Pancreas (tissue), 10 donors: Measurements from ENCODE around the gene CAPN5. TPM values are rescaled to one million over a fixed set of nuclear protein-coding genes. Genes with fewer than 3 reads are reported as not detected.
A peak's percentile ranks its signal among the peaks of the same experiment; 100 is the strongest.

Experiments used
- ATAC-seq, 4 donors: fragments of 200-7000 bp; cut with Tn5 transposase; one replicate each; pipeline versions ENCODE4 v1.8.0 to v1.9.1; 2020; ENCODE audit warnings: mild to moderate bottlenecking in 4 of 4, moderate library complexity in 4 of 4
- DNase-seq, 6 donors: peaks; one replicate each; pipeline ENCODE4 v3.0.0-alpha.2; 2020
- FAIRE-seq: peaks from 2 replicates; lab custom pipeline; 2012; peaks lifted over from hg19 to GRCh38; lab: Jason Lieb, UNC
- H3K27ac ChIP-seq, 4 donors: fragments of 200-600 bp; sonication (generic); 1 replicate in 3 of 4; 2 replicates in 1 of 4; pipeline versions ENCODE4 v1.5.0 to v1.8.0; 2020
- H3K27me3 ChIP-seq, 4 donors: fragments of 200-600 bp; one replicate each; pipeline ENCODE4 v1.8.0; 2021
- H3K36me3 ChIP-seq, 3 donors: fragments of 200-600 bp; sonication (generic) in 1 of 3; one replicate each; pipeline versions ENCODE4 v1.5.0 to v1.8.0; 2020 to 2021
- H3K4me1 ChIP-seq, 3 donors: fragments of 200-600 bp; one replicate each; pipeline ENCODE4 v1.8.0; 2021
- H3K4me3 ChIP-seq, 4 donors: fragments of 200-600 bp; sonication (generic) in 2 of 4; one replicate each; pipeline versions ENCODE4 v1.5.0 to v1.8.0; 2020 to 2021
- H3K9me3 ChIP-seq, 4 donors: fragments of 200-600 bp; one replicate each; pipeline ENCODE4 v1.8.0; 2021
- WGBS, 2 donors: extraction: QIAGEN DNeasy Blood & Tissue Kit; methylation state at CpG; one replicate each; pipeline ENCODE4 v1.1.7; 2013; 5-methylcytosine and 5-hydroxymethylcytosine counted together
- intact Hi-C, 3 donors: fragments of 100-400 bp; cut with DNase I; formaldehyde crosslinking; loops; one replicate each; pipeline versions ENCODE4 v1.11.1 to v1.14.2; 2022
- polyA plus RNA-seq, 2 donors: library from polyadenylated mRNA; stranded (reverse); fragments of 200-250 nt; gene quantifications; one replicate each; pipeline ENCODE4 v1.2.3, GENCODE V29; 2013
- total RNA-seq, 6 donors: library from RNA; stranded (reverse); fragmentation: NEBNext Ultra II Directional in 4 of 6; extraction: Animal tissue kit (Norgen Biotek cat#: 25700) in 4 of 6; gene quantifications; one replicate each; pipeline versions ENCODE4 v1.2.1 to v1.2.4, GENCODE V29; 2021 to 2023
- TF ChIP-seq, protein P1 (sequence below), 4 donors: fragments of 200-600 bp; sonication (generic) in 3 of 4; IDR thresholded peaks; one replicate each; pipeline versions ENCODE4 v1.5.0 to v1.8.0; 2021; ENCODE audit warnings: antibody characterized with exemption in 4 of 4
- donor health status: healthy with polysubstance abuse.
- donor health status: DM: no; HTN: no; CAD: no; lungs with moderate emphysema.
- donor health status: DM: no; HTN: no; CAD: no.
- donor health status: control.
- donor health status: control.
- donor health status: Bipolar disorder and iron deficiency.
- donor health status: DM: yes; HTN: yes; CAD: no.
- donor health status: DM: no; HTN: no; CAD: no.
- donor health status: DM: no; HTN: no; CAD: no.
- donor health status: DM: yes; HTN: yes; CAD: no.

CAPN5 gene
- total and polyA plus RNA-seq, 8 donors = 3.3 to 11.0 (median 6.1) TPM

DNA sequence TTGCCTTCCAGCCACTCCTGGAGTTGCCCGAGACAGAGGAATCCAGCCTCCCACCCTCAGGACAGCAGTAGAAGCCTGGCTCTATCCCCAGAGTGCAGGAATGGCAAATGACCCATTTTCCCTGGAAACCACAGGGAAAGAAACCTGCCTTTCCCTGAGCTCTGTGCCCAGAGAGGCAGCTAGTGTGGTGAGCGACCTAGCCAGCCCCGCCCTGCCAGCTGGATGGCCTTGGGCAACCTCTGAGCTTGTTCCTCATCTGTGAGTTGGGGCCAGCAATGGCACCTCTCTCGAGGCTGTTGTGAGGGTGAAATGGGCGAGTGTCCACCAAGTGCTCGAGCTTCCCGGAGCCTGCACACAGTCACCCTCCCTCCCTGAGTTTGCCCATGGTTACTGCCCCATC is 39.5 kb downstream of the CAPN5 start:
- H3K27me3 ChIP-seq = no peaks in the 10 kb centered on the region
- no peak overlapping the region for H3K4me3 ChIP-seq
- ATAC-seq = peak; percentile 63 to 78 (median 74)
- intact Hi-C loops = no loop called here
- DNase-seq = peak in 4 of 6 donors; percentile 50 to 71 (median 64)
- no peaks in the 10 kb centered on the region for H3K36me3 ChIP-seq
- FAIRE-seq = no peak
- WGBS, 2 donors = 55 to 57% methylated on average over 7 of the region's 7 CpGs
- H3K27ac ChIP-seq = peak overlapping the region in 1 of 4 donors; percentile 23
- H3K9me3 ChIP-seq = no peaks in the 10 kb centered on the region
- TF ChIP-seq, protein P1, sequence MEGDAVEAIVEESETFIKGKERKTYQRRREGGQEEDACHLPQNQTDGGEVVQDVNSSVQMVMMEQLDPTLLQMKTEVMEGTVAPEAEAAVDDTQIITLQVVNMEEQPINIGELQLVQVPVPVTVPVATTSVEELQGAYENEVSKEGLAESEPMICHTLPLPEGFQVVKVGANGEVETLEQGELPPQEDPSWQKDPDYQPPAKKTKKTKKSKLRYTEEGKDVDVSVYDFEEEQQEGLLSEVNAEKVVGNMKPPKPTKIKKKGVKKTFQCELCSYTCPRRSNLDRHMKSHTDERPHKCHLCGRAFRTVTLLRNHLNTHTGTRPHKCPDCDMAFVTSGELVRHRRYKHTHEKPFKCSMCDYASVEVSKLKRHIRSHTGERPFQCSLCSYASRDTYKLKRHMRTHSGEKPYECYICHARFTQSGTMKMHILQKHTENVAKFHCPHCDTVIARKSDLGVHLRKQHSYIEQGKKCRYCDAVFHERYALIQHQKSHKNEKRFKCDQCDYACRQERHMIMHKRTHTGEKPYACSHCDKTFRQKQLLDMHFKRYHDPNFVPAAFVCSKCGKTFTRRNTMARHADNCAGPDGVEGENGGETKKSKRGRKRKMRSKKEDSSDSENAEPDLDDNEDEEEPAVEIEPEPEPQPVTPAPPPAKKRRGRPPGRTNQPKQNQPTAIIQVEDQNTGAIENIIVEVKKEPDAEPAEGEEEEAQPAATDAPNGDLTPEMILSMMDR (IDR thresholded peaks at IDR 0.05) = no peak
- peaks cover 0 to 24% (median 0%) of the 10 kb centered on the region in 3 donors for H3K4me1 ChIP-seq

DNA sequence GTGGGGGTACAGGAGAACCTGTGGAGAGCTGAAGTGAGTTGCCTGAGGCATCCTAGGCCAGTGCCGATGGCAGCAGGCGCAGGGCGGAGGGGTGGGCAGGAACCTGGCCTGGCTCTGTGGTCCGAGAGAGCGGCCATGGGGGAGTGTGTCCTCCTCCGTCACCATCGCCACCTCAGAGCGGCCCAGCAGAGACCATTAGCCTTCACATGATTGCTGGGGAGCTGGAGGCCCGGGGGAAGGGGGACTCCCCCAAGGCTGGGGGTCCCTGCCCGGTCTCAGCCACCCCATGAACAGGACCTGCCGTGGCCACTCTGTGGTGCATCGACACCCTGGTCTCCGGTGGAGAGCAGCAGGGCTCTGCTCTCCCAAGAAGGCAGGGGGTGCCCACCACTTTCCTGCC is 40.0 kb downstream of the CAPN5 start:
- Histone ChIP-seq H3K36me3 (no peaks in the 10 kb centered on the region), H3K4me3 (no peak overlapping the region), H3K27me3 (no peaks in the 10 kb centered on the region), H3K27ac (peak overlapping the region in 1 of 4 donors; percentile 66), H3K4me1 (peaks cover 0 to 24% (median 0%) of the 10 kb centered on the region in 3 donors), H3K9me3 (no peaks in the 10 kb centered on the region)
- TF ChIP-seq, protein P1 (IDR thresholded peaks at IDR 0.05) = no peak
- intact Hi-C loops = no loop called here
- FAIRE-seq (no peak), DNase-seq (no peak), ATAC-seq (no peak)
- 97 to 99% methylated on average over 13 of the region's 13 CpGs for WGBS, 2 donors

DNA sequence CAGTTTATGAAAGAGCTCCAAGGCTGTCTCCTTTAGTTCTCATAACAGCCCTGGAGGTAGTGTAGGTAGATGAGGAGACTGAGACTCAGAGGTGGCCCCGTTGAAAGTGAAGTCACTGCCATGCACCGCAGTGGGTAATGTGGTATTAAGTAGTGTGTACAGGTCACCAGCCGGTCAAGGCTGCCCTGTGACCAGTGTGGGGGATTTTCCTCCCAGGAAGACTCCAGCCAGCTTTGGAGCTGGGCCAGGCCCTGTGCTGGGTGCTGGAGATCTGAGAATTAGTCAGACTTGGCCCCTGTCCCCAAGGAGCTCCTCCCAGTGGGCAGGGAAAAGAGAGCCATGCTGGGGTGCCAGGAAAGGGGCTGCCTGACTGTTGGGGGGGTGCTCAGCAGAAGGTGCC is 41.2 kb downstream of the CAPN5 start:
- TF ChIP-seq, protein P1 (IDR thresholded peaks at IDR 0.05) = no peak
- Histone ChIP-seq H3K9me3 (no peaks in the 10 kb centered on the region), H3K27me3 (no peaks in the 10 kb centered on the region), H3K36me3 (no peaks in the 10 kb centered on the region), H3K27ac (peak overlapping the region in 2 of 4 donors; percentile 57 to 66), H3K4me3 (no peak overlapping the region), H3K4me1 (peaks cover 0 to 24% (median 0%) of the 10 kb centered on the region in 3 donors)
- intact Hi-C loops = no loop called here
- FAIRE-seq = no peak
- peak; percentile 58 to 87 (median 78) for ATAC-seq
- WGBS, 2 donors = 20 to 36% methylated on average over 3 of the region's 3 CpGs
- peak in 5 of 6 donors; percentile 68 to 89 (median 85) for DNase-seq

DNA sequence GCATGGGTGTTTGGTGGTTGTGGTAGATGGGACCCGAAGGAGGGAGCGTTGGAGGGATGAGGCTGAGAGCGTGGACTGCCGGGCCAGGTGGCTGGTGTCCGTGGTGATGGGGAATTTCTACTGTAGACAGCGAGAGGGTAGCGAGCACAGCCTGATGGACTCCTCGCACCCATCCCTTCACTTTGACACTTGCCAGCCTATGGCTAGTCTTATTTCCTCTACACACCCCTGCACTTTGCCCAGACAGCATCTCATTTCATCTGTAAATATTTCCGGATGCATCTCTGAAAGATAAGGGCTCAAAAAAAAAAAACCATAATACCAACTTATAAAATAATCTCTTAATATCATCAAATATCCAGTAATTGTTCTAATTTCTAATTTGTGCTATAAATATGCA is 41.7 kb downstream of the CAPN5 start:
- 83 to 90% methylated on average over 9 of the region's 9 CpGs for WGBS, 2 donors
- DNase-seq (no peak), ATAC-seq (no peak), FAIRE-seq (no peak)
- H3K36me3 ChIP-seq = no peaks in the 10 kb centered on the region
- H3K9me3 ChIP-seq = no peaks in the 10 kb centered on the region
- no peaks in the 10 kb centered on the region for H3K27me3 ChIP-seq
- H3K27ac ChIP-seq = peak overlapping the region in 1 of 4 donors; percentile 57
- intact Hi-C loops = no loop called here
- peaks cover 0 to 24% (median 0%) of the 10 kb centered on the region in 3 donors for H3K4me1 ChIP-seq
- TF ChIP-seq, protein P1 (IDR thresholded peaks at IDR 0.05) = no peak
- no peak overlapping the region for H3K4me3 ChIP-seq

DNA sequence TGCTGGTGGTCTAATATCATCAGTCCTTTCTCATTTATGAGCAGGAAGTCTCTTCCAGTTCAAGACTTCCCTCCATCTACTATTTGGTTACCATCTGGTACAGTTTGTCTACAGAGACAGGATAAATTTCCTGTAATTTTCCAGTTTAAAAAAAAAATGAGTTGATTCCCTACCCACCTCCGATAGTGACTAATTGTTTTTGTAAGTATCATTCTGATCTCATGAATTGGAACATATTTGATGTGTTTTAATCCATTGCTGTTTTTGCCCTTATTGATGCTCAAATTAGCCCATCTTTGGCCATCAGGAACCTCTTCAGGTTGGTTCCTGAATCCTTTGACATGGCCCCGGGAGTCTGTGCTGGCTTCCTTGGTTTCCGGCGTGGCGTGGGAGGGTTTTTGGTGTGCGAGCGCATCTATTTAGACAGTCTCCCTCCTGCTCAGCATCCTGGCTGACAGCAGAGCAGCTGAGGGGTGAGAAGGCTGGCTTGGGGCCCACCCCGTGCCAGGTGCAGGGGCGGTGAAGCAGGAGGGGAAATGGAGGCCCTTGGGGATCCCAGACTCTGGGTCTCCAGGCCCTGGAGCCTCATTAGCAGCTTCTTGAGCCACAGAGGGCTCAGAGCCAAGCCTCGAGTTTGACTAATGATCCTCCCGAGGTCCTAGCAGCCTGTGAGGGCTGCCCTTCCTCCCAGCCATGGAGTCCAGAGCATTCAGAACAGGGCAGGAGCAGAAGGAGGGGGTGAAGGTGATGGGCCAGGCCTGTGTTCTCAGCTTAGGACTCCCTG is 42.7 kb downstream of the CAPN5 start:
- Histone ChIP-seq H3K4me1 (peaks cover 0 to 24% (median 0%) of the 10 kb centered on the region in 3 donors), H3K27ac (no peak overlapping the region), H3K4me3 (no peak overlapping the region), H3K27me3 (no peaks in the 10 kb centered on the region), H3K36me3 (no peaks in the 10 kb centered on the region), H3K9me3 (no peaks in the 10 kb centered on the region)
- WGBS, 2 donors = 74 to 75% methylated on average over 11 of the region's 11 CpGs
- DNase-seq (peak in 2 of 6 donors; percentile 21 to 22), FAIRE-seq (no peak), ATAC-seq (no peak)
- intact Hi-C loops = loop anchor here in 1 of 3 donors (5.0 kb wide), 1 partner anchor 62 kb away; no protein-coding TSS in a partner anchor
- TF ChIP-seq, protein P1 (IDR thresholded peaks at IDR 0.05) = no peak
